ENCODE results near the gene MAP2K5. TPM values are rescaled to one million over a fixed set of nuclear protein-coding genes. Genes with fewer than 3 reads are reported as not detected.
"Not testable (repeated sequence)": the region's sequence is repeated elsewhere in the genome, so short reads cannot be mapped to it uniquely, and the experiment has no call there.

The MAP2K5 gene
- total RNA-seq, 4 donors from 2014 or later, result 3.6 to 27.1 (median 18.6) TPM

GRCh38 chr15:67660874-67661606, 118.5 kb downstream of the MAP2K5 start:
- H3K27ac ChIP-seq, result no peak overlapping the region
- no peaks in the 10 kb centered on the region for H3K27me3 ChIP-seq
- no peaks in the 10 kb centered on the region for H3K4me1 ChIP-seq
- no peak for DNase-seq
- intact Hi-C loops (cut with DNase I; ENCODE audit: low total_unique reads), result no loop called here
- no peak overlapping the region for H3K4me3 ChIP-seq
- H3K36me3 ChIP-seq, result no peaks in the 10 kb centered on the region
- H3K9me3 ChIP-seq, result no peaks in the 10 kb centered on the region
- TF ChIP-seq POLR2A (IDR thresholded peaks at IDR 0.05) (no peak), CTCF (IDR thresholded peaks at IDR 0.05) (no peak)

DNA sequence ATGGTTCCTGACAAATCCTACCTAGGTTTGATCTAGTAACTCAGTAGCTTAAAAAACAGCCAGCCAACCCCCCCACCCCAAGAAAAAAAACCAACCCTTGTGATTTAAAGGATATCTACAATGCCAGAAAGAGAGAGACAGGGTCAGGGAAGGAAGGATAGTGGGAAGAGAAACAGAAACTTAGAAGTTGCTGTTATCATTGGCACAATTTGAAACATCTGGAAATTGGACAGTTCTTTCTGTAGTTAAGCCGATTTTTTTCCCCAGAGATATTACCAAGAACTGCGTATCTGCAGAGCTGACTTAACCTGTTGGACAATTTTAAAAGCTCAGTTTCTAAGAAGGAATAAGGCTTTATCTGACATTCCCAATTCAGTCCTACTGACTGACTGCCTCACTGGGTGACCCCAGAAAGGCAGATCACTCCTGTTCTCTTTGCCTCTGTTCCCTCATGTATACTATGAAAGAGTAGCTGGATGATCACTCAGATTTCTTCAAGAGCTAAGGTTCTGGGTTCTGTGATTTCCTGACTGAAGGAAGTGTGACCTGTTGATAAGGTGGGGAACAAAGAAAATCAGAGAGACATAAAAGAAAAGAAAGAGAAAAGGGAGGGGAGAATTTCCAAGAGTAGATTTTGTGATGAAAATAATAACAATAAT, 128.3 kb downstream of the MAP2K5 start:
- no peak overlapping the region for H3K4me3 ChIP-seq
- no peaks in the 10 kb centered on the region for H3K9me3 ChIP-seq
- intact Hi-C loops (cut with DNase I; ENCODE audit: low total_unique reads), result no loop called here
- H3K27me3 ChIP-seq, result no peaks in the 10 kb centered on the region
- no peak for TF ChIP-seq POLR2A (IDR thresholded peaks at IDR 0.05)
- no peak for TF ChIP-seq CTCF (IDR thresholded peaks at IDR 0.05)
- no peaks in the 10 kb centered on the region for H3K4me1 ChIP-seq
- no peak for DNase-seq
- H3K36me3 ChIP-seq, result no peaks in the 10 kb centered on the region
- H3K27ac ChIP-seq, result no peak overlapping the region

- H3K4me1 ChIP-seq; H3K9me3 ChIP-seq; intact Hi-C loops (cut with DNase I; ENCODE audit: low total_unique reads); H3K4me3 ChIP-seq; H3K27me3 ChIP-seq; H3K36me3 ChIP-seq; H3K27ac ChIP-seq; DNase-seq: not testable (repeated sequence)
Observed at GRCh38 chr15:67672834-67673233, 130.3 kb downstream of the MAP2K5 start.

DNA sequence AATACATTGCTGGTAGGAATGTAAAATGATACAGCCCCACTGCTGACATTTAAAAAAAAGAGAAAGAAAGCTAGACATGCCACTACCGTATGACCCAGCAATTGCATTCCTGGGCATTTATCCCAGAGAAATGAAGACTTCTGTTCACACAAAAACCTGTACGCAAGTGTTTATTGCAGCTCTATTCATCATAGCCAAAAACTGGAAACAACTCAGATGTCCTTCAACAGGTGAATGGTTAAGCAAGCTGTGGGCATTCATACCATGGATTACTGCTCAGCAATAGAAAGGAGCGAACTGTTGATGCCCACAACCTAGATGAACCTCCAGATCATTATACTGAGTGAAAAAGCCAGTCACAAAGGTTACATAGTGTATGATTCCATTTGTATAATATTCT, 132.5 kb downstream of the MAP2K5 start:
- H3K4me1 ChIP-seq, result no peaks in the 10 kb centered on the region

GRCh38 chr15:67678089-67678488, 135.6 kb downstream of the MAP2K5 start:
- Histone ChIP-seq H3K4me1 (no peaks in the 10 kb centered on the region), H3K9me3 (no peaks in the 10 kb centered on the region), H3K27me3 (no peaks in the 10 kb centered on the region), H3K27ac (no peak overlapping the region), H3K4me3 (no peak overlapping the region), H3K36me3 (no peaks in the 10 kb centered on the region)
- TF ChIP-seq POLR2A (IDR thresholded peaks at IDR 0.05) (no peak), CTCF (IDR thresholded peaks at IDR 0.05) (no peak)
- no peak for DNase-seq
- intact Hi-C loops (cut with DNase I; ENCODE audit: low total_unique reads), result no loop called here

More for the DNA sequence above, 132.5 kb downstream of the MAP2K5 start:
- intact Hi-C loops (cut with DNase I; ENCODE audit: low total_unique reads), result no loop called here
- DNase-seq, result no peak
- Histone ChIP-seq H3K36me3 (no peaks in the 10 kb centered on the region), H3K27ac (no peak overlapping the region), H3K27me3 (no peaks in the 10 kb centered on the region), H3K4me3 (no peak overlapping the region), H3K9me3 (no peaks in the 10 kb centered on the region)
- TF ChIP-seq CTCF (IDR thresholded peaks at IDR 0.05) (no peak), POLR2A (IDR thresholded peaks at IDR 0.05) (no peak)

All from uterus (tissue), 4 donors.